GM19397 (cell line): ENCODE results near the gene SERPINB13.
"Not testable (repeated sequence)": the region's sequence is repeated elsewhere in the genome, so short reads cannot be mapped to it uniquely, and the experiment has no call there.

Source experiments
- ATAC-seq: cut with Tn5 transposase; IDR thresholded peaks from one replicate; pipeline ENCODE4 v1.9.1; 2021; ENCODE audit warnings: mild to moderate bottlenecking, moderate library complexity; ENCODE audit not compliant: unreplicated experiment

The SERPINB13 gene

DNA sequence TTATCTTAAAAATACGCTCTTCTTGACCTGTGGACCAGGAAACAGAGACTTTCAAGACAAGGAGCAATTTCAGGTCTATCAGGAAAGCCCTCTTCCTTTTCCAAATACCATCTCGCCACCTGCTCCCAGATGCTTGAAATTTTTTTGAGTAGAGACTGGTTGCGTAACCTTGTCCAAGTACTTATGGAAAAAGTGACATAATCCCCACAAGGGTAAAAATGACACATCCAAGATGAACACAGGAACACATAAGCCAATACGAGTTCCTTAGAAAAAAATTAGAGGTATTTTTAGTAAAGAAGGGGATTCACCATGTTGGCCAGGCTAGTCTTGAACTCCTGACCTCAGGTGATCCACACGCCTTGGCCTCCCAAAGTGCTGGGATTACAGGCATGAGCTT, 1.8 kb downstream of the SERPINB13 start:
- no peak for ATAC-seq

DNA sequence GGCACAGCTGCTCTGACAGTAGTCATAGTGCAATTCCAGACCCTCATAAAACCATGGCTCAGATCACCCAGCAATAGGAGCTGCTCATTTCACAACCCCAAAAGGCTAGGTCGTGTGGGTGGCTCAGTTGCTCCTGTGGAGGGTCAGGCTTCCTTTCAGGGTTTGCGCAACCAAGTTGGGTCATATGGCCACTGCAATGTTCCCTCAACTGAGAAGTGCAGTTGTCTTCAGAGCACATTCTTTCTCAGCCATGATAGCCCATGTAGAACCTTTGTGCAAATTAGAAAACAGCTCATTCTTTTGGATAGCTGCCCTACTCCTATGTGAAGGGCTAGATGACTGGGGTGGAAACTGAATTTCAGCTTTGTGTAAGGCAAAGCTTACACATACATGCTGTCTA, 3.2 kb downstream of the SERPINB13 start:
- no peak for ATAC-seq

DNA sequence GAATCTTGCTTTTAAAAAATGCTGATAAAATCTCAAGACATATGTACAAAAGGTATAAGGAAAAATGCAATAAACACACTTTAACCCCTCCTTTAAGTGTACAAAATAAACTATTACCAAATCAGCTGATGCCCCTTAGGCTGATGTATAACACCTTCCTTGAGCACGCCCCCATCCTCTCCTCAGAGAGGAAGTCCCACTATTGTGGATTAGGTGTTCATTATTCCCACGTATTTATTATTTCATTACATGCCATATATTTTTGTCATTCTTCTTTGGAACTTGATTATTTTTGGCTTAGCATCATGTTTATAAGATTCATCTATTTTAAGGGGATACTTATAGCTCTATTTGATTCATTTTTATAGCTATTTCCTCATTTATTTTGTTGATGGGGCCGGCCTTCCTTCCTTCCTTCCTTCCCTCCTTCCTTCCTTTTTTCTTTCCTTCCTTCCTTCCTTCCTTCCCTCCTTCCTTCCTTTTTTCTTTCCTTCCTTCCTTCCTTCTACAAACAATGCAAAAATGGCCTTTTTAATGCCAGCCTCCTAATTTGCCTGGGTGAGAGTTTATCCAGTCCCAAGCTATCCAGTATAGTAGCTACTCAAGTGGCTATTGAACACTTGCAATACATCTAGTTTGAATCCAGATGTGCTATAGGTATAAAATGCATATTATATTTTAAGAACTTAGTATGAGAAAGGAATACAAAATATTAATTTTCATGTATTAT, 4.0 kb downstream of the SERPINB13 start:
- no peak for ATAC-seq

DNA sequence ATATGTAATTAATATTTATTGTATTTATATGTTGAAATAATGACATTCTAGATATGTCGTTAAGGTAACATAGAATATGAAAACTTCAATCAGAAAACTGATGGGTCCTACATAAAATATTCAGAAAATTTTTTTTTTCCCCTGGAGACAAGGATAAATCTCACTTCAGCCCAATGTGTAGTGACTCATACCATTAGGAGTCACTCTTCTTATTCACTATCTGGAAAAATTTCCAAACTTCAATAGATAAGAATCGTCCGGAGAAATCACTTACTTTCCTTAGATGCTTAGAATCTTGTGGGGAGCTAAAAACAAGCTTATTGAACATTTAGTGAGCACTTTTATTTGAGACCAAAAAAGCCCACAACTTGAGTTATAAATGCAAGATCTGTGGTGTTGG, 4.6 kb downstream of the SERPINB13 start:
- no peak for ATAC-seq

DNA sequence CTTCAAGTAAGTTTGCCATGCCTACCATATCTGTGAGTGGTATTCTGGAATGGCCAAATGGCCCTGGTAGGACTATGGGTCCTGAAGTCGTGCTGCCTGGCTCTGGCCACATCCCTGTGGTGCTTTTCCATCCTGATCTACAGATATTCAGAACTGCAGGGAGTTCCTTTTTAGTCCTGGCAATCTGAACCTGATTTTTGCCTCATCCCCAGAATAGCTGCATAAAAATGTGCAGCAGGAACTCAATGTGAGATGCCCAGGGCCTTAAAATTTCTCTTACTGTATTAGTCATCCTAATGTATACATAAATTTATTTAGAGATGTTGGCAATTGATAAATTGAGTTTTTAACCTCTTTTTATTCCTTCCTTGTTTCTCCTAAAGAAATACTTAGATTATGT, 5.3 kb downstream of the SERPINB13 start:
- ATAC-seq: no peak

DNA sequence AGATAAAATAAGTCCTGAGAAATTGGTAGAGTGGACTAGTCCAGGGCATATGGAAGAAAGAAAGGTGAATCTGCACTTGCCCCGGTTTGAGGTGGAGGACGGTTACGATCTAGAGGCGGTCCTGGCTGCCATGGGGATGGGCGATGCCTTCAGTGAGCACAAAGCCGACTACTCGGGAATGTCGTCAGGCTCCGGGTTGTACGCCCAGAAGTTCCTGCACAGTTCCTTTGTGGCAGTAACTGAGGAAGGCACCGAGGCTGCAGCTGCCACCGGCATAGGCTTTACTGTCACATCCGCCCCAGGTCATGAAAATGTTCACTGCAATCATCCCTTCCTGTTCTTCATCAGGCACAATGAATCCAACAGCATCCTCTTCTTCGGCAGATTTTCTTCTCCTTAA, 9.8 kb downstream of the SERPINB13 start:
- ATAC-seq: no peak

DNA sequence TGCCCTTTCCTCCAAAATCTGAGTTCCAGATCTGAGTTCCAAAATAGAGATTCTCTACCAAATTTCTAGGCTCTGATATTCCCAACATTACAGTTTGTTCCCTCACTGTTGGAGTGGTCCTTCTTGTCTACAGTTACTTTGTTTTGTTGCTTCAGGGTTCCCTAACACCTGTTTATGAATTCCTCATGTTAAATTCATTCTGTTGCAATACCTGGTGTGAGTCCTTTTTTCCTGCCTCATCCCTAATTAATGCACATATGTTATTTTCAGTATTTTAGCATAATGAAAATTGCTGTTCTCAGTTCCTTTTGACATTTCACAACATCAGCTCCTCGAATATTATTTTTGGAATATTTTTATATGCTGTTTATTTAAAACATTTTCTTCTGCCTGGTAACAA, 16.2 kb downstream of the SERPINB13 start:
- no peak for ATAC-seq

DNA sequence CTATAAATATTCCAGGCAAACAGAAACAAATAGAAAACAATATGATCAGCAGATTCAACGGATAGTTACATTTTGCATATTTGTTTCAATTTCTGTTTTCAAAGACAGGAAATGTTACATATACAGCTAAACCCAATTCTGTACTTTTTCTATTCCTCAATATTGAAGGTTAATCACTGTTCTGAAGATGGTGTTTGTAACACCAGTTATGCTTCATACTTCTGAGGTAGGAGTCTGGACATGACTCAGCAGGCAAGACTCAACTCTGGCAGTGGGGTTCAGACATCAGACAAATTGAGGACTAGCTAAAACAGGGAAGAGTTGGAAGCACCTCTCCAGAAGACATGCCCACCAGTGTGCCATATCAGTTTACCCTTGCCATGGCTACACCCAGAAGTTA, 16.6 kb downstream of the SERPINB13 start:
- ATAC-seq: peak; percentile 83

DNA sequence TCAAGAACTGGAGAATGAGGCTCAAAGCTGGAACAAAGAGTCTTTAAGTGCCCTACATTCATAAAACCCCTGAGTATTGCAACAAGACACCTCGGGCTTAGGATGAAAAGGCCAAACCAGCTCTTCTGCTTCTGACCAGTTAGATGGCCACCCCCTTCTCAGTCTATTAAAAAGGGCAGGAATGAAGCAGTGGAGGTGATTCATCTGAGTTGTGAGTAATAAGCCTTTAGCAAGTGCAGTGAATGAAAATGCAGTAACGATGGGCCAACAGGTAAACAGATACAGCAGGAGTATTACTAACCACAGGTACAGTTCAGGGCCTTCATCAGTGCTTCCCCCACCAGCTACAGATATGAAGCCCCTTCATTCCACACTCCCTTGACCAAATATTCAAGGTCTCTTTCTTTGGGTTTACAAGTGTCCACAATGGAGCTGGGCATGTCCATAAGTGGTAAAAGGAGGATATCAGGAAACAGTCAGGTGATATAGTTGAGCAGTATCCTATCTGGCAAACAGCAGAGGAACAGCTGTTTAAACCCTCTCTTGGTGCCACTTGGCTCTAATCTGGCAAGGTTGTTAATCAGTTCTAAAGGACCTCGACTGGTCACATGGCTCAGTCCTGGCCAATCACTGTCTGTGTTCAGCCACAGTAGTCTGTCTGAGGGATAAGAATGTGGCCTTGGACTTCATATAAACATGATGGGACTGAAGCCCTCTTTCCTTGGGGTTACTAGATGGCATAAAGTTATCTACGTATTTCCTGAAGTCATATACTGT, 17.8 kb downstream of the SERPINB13 start:
- no peak for ATAC-seq

DNA sequence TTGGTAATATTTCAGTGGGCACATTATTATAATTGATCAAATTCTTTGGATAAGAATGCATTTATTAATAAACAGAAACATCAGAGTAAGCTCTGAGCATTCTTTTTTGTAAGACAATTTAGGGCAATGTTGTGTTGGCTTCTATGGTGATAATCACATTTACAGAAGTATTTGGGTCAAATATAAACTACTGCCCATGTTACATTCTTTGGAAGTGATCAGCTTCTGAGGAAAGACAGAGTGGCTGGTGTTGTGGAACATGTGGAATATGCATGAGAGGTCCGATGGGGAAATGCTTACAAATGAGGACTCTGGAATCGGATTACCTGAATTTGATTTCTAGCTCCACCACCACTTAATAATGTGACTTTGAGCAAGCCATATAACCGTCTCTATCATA, 19.4 kb downstream of the SERPINB13 start:
- no peak for ATAC-seq

DNA sequence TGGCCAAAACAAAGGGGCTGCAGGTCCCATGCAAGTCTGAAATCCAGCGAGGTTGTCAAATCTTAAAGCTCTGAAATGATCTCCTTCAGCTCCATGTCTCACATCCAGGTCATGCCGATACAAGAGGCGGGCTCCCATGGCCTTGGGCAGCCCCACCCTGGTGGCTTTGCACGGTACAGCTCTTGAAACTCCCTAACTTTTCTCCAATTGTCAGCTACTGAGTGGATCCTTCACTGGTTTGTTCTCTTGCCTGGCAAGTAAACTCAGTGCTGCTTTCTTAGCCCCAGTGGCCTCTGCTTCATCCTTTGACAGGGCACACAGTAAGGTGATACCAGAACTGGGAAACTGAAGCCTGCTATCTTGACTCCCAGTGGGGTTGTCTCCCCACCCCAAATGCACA, 26.3 kb downstream of the SERPINB13 start:
- ATAC-seq: no peak

DNA sequence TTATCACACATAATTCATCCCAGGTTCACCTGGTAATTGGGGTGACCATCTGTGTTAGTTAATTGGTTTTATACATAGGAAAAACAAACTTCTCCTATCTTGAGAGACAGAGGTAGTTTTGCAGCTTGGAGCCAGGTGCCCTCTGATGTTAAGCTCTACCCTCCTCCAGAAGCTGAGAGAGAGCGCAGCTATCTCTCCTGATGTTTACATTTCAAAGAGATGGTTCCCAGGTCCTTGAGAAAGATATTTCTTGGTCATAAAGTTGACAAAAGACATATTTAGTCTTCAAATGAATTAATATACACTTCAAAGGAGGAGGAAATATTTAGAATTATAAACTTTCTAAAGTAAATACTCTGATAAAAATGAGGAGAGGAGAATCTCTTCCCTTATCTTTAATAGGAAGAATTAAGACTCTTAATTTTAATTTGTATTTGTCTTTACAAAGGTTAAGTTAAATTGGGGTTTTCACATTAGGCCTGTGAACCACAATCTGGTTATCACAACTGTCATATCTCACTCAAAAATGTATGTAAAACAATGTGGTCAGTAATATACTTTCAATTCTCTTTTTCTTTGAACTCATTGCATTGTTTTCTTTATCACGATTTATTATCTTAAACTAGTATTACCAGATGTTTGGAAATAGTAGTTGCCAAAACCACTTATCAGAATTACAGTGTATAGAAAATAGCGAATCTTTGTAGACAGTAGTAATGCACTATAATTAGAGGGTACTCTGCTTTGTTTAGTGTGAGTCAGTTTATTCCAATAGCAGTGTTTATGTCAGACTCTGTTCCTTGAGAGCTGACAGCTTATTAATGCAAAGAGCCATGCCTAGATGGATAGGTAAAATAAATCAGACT, 30.1 kb downstream of the SERPINB13 start:
- ATAC-seq: no peak

DNA sequence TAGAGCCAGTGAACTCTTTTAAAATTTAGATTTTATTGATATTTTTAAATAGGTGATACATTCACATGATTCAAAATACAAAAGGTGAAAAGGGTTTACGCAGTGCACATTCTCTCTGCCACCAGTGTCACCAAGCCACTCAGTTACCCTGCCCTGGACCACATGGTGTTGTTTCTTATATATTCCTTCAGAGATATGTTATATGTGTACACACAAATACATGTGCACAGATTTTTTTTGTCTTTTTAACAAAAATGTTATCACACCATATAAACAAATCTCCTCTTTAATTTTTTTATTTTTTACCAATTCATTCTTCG, 30.7 kb downstream of the SERPINB13 start:
- ATAC-seq: no peak

DNA sequence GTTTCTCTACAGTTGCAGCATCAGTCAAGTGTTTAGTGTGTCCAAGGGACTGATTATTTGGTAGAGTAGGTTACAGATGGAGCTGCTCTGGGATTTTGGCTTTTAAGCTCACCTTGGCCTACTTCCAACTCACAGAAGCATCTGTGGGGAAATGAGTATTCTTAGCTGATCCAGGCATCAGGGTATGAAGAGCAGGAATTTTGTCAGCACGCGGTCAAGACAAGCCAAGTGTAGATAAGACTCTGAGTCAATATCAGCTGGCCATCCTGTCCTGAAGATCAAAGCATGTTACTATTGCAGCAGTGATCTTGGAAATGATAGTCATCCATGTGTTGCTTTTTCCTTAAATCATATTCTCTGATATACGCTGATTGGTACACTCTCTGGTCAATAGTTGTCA, 32.5 kb downstream of the SERPINB13 start:
- no peak for ATAC-seq

DNA sequence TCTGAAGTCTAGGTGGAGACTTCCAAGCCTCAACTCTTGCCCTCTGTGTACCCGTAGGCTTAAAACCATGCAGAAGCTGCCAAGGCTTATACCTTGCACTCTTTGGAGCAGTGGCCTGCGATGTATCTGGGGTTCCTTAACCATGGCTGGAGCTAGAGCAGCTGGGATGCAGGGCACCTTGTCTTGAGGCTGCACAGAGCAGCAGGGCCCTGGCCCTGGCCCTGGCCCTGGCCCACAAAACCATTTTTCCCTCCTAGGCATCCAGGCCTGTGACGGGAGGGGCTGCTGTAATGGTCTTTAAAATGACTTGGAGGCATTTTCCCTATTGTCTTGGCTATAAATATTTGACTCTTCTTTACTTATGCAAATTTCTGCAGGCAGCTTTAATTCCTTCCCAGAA, 37.7 kb downstream of the SERPINB13 start:
- no peak for ATAC-seq

DNA sequence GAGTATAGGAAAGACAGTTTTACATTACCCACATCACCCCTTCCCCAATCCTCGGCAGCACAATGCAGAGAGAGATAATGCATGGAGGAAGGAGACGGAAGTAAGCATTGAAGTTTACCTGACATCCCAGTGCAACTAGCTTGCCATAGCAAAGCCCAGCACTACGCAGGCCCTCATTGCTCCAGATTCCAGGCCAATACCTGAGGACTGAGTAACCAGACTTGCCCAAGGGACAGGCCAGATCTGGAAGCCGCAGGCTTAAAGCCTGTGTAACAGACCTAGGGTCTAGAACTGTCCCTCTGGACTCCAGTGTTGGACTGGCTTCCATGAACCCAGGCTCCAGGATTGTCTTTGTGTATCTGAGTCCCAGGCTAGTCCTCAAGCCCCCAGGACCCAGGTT, 39.3 kb downstream of the SERPINB13 start:
- ATAC-seq: no peak

DNA sequence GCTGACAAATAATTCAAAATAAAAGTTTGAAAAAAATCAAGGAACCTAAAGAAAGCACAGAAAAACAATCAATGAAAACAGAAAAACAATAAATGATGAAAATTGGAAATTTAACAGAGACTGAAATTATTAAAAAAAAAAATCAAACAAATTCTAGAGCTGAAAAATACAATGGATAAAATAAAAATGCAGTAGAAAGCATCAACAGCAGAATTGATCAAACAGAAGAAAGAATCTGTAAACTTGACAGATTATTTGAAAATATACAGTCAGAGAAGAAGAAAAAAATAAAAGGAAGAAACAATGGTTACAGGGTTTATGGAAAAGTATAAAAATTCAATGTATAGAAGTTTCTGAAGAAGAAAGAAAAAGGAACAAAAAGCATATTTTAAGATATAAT, 40.7 kb downstream of the SERPINB13 start:
- no peak for ATAC-seq

DNA sequence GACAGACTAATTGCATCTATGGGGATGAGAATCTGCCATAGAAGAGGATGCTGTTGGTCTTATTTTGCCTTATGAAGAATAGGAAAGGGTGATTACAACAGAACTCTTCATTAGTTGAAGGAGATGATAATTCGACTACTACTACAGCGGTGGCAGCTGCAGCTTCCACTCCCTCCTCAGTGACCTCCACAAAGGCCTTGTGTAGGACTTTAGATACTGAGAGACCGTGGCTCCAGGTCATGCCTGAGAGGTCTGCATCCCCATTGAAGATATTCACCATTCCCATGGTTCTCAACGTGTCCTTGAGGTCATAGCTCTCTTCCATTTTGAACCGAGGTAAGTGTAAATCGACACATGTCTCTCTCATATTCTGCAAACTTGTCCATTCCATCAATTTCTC, 50.6 kb downstream of the SERPINB13 start:
- ATAC-seq: no peak

DNA sequence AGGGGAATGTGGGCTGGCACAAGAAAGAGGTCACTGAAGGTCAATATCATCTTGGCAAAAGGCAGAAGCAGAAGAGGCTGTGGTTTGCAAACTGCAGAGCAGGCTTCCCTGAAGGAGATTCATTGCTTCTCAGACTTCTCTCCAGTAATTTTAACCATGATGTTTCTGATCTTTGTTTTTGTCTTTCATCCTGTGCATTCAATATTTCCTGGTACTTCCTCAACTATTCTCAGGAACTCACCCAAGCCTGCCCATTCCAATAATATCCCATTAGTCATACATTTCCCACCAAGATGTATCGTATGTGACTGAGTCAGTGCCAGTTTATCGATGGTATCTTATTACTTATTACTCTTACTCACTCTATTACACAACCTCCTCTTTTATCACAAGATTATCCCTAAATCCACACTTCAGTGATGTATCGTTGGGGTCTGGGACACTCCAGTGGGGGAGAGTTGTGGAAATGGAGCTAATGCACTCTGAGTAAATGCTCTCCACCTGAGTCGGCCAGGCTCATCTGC, 54.1 kb downstream of the SERPINB13 start:
- not testable (repeated sequence) for ATAC-seq

DNA sequence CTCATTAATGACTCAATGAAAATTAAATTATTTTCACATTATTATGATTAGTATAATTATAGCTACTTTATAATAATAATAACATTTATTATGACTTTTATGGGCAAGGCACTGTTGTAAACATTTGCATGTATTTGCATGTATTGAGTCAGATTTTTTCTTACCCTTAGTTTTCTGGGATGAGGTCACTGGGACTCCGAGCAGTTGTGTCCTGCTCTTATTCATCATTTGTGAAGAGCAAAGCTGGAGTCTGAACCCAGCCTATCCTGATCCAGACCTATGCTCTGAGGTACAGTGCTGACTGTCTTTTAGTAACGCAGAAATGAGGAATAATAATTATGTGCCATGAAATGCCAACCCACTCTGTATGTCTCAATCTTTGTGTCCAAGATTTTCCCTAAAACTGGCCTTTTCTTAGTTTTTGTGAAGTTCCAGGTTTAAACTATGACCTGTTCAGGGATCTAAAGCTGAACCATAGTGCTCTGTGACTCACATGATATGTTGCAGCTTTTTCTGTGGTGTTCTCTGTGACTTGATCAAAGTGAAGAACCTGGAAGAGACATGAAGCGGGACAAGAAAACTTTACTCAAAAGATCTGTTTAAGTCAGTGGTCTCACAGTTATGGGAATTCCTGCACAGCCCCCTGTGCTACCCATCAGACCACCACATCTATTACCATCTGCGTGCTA, 55.7 kb downstream of the SERPINB13 start:
- not testable (repeated sequence) for ATAC-seq

DNA sequence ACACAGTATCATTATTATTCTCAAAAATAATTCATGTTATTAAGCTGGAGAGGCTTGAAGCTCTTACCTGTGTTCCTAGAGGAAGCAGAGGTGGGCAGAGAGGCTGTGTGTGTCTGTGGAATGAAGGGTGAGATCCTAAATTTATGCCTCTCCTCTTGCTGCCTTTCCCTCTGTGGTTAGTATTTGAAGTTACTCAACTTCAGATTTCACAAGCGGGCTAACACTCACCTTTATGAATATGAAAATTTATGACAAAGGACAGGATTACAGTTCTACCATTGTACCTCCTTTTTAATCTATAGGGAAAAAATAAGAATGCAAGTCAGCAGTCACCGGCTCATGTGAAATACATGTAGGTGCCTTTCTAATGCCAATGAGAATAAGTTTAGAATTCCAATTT, 57.0 kb downstream of the SERPINB13 start, which contains the start of gene SERPINB4:
Gene SERPINB4, minus strand, starts transcription at position 115 of the 400 bp plus-strand sequence. CDS start 679 bp downstream, outside the sequence.
- not testable (repeated sequence) for ATAC-seq
